ENCODE data around the gene NR1H3.

Gene NR1H3

DNA sequence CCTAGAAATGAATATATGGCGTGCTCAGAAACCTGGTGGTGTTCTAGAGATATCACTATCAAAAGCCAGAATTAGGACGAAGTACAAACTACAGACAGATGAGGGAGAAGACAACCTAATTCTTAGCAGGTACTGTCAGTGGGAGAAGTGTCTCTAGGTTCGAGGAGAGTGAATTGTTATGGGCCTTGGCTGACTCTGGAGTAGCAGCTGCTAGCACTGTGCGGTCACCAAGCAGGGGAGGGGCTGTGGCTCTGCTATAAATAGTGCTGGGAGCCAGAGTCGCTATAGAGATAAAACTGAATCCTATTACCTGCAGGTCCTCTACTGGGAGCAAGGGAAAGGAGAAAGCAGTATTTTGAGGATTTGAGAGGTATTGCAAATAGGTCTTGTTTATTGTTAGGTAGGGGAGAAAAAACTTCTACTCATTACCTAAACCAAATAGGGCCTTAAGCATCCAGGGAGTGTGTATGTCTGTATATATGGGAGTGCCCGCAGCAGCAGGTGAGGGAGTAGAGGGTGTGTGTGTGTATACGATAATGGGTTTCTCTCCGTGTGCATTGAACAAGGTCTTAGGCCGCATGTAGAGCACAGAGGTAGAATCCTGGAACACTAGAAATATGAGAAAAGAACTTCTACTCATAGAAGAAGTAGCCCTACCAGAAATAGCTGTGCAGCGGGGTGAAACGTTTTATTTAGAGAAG is 14.3 kb downstream of the NR1H3 start:
- H3K14ac ChIP-seq (ENCODE audit: low read length in 2 of 2), result no peak overlapping the region
- H3K23ac ChIP-seq (ENCODE audit: low read length in 2 of 2), result no peak overlapping the region
- H2BK12ac ChIP-seq (ENCODE audit: low read length in 2 of 2), result no peak overlapping the region
- no peak overlapping the region for H3K4me3 ChIP-seq (ENCODE audit: insufficient read depth in 1 of 2, low read depth in 1 of 2, low read length in 2 of 2)
- no peaks in the 10 kb centered on the region for H3K9me3 ChIP-seq (ENCODE audit: control insufficient read depth, low read length)
- peaks cover 29% of the 10 kb centered on the region for H3K79me1 ChIP-seq (replicated peaks; ENCODE audit: low read length, poor library complexity, severe bottlenecking)
- H3K36me3 ChIP-seq (ENCODE audit: control insufficient read depth in 1 of 2, insufficient read depth in 2 of 2, low read depth in 1 of 2, low read length in 2 of 2), result peaks cover 23 to 28% of the 10 kb centered on the region in 2 experiments
- H3K9ac ChIP-seq (ENCODE audit: low read length), result no peak overlapping the region
- no peak overlapping the region for H2AFZ ChIP-seq (ENCODE audit: low read depth, low read length)
- no peak overlapping the region for H2AK5ac ChIP-seq (ENCODE audit: low read length, severe bottlenecking)
- no peak for DNase-seq
- no peak overlapping the region for H2BK15ac ChIP-seq (ENCODE audit: low read depth, poor library complexity, severe bottlenecking)
- H3K18ac ChIP-seq (ENCODE audit: low read depth in 1 of 2, low read length in 2 of 2), result no peak overlapping the region
- no peak overlapping the region for H2BK5ac ChIP-seq (ENCODE audit: low read depth, low read length, poor library complexity, severe bottlenecking)
- no peak overlapping the region for H4K91ac ChIP-seq (ENCODE audit: low read length)
- H3K27ac ChIP-seq (ENCODE audit: low read length, poor library complexity, severe bottlenecking), result no peak overlapping the region
- no peaks in the 10 kb centered on the region for H3K27me3 ChIP-seq (ENCODE audit: control insufficient read depth in 1 of 2, insufficient read depth in 1 of 2, low read length in 2 of 2)
- H2BK120ac ChIP-seq (ENCODE audit: low read depth, low read length), result no peak overlapping the region
- H3K4me1 ChIP-seq (ENCODE audit: control insufficient read depth, insufficient read depth, low read depth, low read length), result peaks cover 19% of the 10 kb centered on the region
- H4K8ac ChIP-seq (ENCODE audit: low read length), result no peak overlapping the region
- H3K4ac ChIP-seq (ENCODE audit: low read depth in 1 of 2, low read length in 2 of 2), result no peak overlapping the region
- no peak overlapping the region for H3K4me2 ChIP-seq (ENCODE audit: low read length, poor library complexity, severe bottlenecking)
- 71% methylated on average over 8 of the region's 11 CpGs for WGBS

DNA sequence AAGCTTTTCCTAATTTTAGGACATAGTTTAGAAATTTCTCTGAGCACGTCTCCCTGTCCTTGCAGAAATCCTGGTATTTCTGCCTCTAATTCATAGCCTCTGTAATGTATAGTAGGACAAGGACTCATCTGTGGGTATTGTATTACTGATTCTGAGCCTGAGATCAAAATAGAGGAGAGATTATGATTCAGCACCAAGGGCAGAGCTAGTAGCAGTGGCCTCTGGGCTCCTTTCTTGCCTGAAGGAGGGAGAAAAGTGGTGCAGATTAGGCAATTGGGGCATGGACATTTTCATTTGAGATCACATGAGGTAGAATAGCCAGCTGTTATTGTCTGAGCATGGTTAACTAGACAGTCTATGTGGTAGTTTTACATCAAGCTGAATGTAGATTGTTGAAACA is 14.9 kb downstream of the NR1H3 start:
- H3K4me1 ChIP-seq (ENCODE audit: control insufficient read depth, insufficient read depth, low read depth, low read length), result peaks cover 18% of the 10 kb centered on the region
- no peak overlapping the region for H4K8ac ChIP-seq (ENCODE audit: low read length)
- no peak overlapping the region for H2BK12ac ChIP-seq (ENCODE audit: low read length in 2 of 2)
- no peak overlapping the region for H3K23ac ChIP-seq (ENCODE audit: low read length in 2 of 2)
- H3K36me3 ChIP-seq (ENCODE audit: control insufficient read depth in 1 of 2, insufficient read depth in 2 of 2, low read depth in 1 of 2, low read length in 2 of 2), result peaks cover 28 to 34% of the 10 kb centered on the region in 2 experiments
- no peak overlapping the region for H2AK5ac ChIP-seq (ENCODE audit: low read length, severe bottlenecking)
- peak; percentile 50 for DNase-seq
- H3K9me3 ChIP-seq (ENCODE audit: control insufficient read depth, low read length), result no peaks in the 10 kb centered on the region
- H2BK5ac ChIP-seq (ENCODE audit: low read depth, low read length, poor library complexity, severe bottlenecking), result no peak overlapping the region
- no peak overlapping the region for H2BK15ac ChIP-seq (ENCODE audit: low read depth, poor library complexity, severe bottlenecking)
- no peak overlapping the region for H3K18ac ChIP-seq (ENCODE audit: low read depth in 1 of 2, low read length in 2 of 2)
- no peak overlapping the region for H3K4ac ChIP-seq (ENCODE audit: low read depth in 1 of 2, low read length in 2 of 2)
- H3K9ac ChIP-seq (ENCODE audit: low read length), result no peak overlapping the region
- no peak overlapping the region for H3K4me2 ChIP-seq (ENCODE audit: low read length, poor library complexity, severe bottlenecking)
- no peaks in the 10 kb centered on the region for H3K27me3 ChIP-seq (ENCODE audit: control insufficient read depth in 1 of 2, insufficient read depth in 1 of 2, low read length in 2 of 2)
- H3K27ac ChIP-seq (ENCODE audit: low read length, poor library complexity, severe bottlenecking), result no peak overlapping the region
- H3K4me3 ChIP-seq (ENCODE audit: insufficient read depth in 1 of 2, low read depth in 1 of 2, low read length in 2 of 2), result no peak overlapping the region
- H3K14ac ChIP-seq (ENCODE audit: low read length in 2 of 2), result no peak overlapping the region
- H2BK120ac ChIP-seq (ENCODE audit: low read depth, low read length), result no peak overlapping the region
- H3K79me1 ChIP-seq (replicated peaks; ENCODE audit: low read length, poor library complexity, severe bottlenecking), result peaks cover 31% of the 10 kb centered on the region
- WGBS, result no CpG with 5 or more reads among the region's 1 CpG
- H2AFZ ChIP-seq (ENCODE audit: low read depth, low read length), result no peak overlapping the region
- no peak overlapping the region for H4K91ac ChIP-seq (ENCODE audit: low read length)

- Histone ChIP-seq H3K18ac (ENCODE audit: low read depth in 1 of 2, low read length in 2 of 2) (no peak overlapping the region), H3K79me1 (replicated peaks; ENCODE audit: low read length, poor library complexity, severe bottlenecking) (peaks cover 33% of the 10 kb centered on the region), H4K91ac (ENCODE audit: low read length) (no peak overlapping the region), H3K27ac (ENCODE audit: low read length, poor library complexity, severe bottlenecking) (no peak overlapping the region), H3K4me1 (ENCODE audit: control insufficient read depth, insufficient read depth, low read depth, low read length) (peaks cover 4% of the 10 kb centered on the region), H3K9me3 (ENCODE audit: control insufficient read depth, low read length) (no peaks in the 10 kb centered on the region), H3K4ac (ENCODE audit: low read depth in 1 of 2, low read length in 2 of 2) (no peak overlapping the region), H3K4me2 (ENCODE audit: low read length, poor library complexity, severe bottlenecking) (no peak overlapping the region), H3K23ac (ENCODE audit: low read length in 2 of 2) (no peak overlapping the region), H3K9ac (ENCODE audit: low read length) (no peak overlapping the region), H2BK15ac (ENCODE audit: low read depth, poor library complexity, severe bottlenecking) (no peak overlapping the region), H2BK12ac (ENCODE audit: low read length in 2 of 2) (no peak overlapping the region), H2AFZ (ENCODE audit: low read depth, low read length) (no peak overlapping the region), H3K27me3 (ENCODE audit: control insufficient read depth in 1 of 2, insufficient read depth in 1 of 2, low read length in 2 of 2) (no peaks in the 10 kb centered on the region), H2AK5ac (ENCODE audit: low read length, severe bottlenecking) (no peak overlapping the region), H2BK5ac (ENCODE audit: low read depth, low read length, poor library complexity, severe bottlenecking) (no peak overlapping the region), H4K8ac (ENCODE audit: low read length) (no peak overlapping the region), H3K14ac (ENCODE audit: low read length in 2 of 2) (no peak overlapping the region), H3K4me3 (ENCODE audit: insufficient read depth in 1 of 2, low read depth in 1 of 2, low read length in 2 of 2) (no peak overlapping the region), H3K36me3 (ENCODE audit: control insufficient read depth in 1 of 2, insufficient read depth in 2 of 2, low read depth in 1 of 2, low read length in 2 of 2) (peaks cover 35 to 54% of the 10 kb centered on the region in 2 experiments), H2BK120ac (ENCODE audit: low read depth, low read length) (no peak overlapping the region)
- WGBS, result 99% methylated on average over 23 of the region's 28 CpGs
- DNase-seq, result no peak
These were observed 16.9 kb downstream of the NR1H3 start for GRCh38 chr11:47274495-47275235.

- H3K14ac ChIP-seq (ENCODE audit: low read length in 2 of 2), result no peak overlapping the region
- no peak overlapping the region for H3K9ac ChIP-seq (ENCODE audit: low read length)
- H3K79me1 ChIP-seq (replicated peaks; ENCODE audit: low read length, poor library complexity, severe bottlenecking), result peaks cover 33% of the 10 kb centered on the region
- no peaks in the 10 kb centered on the region for H3K27me3 ChIP-seq (ENCODE audit: control insufficient read depth in 1 of 2, insufficient read depth in 1 of 2, low read length in 2 of 2)
- H2BK12ac ChIP-seq (ENCODE audit: low read length in 2 of 2), result no peak overlapping the region
- no peak overlapping the region for H2BK120ac ChIP-seq (ENCODE audit: low read depth, low read length)
- no peak overlapping the region for H3K4me2 ChIP-seq (ENCODE audit: low read length, poor library complexity, severe bottlenecking)
- H3K27ac ChIP-seq (ENCODE audit: low read length, poor library complexity, severe bottlenecking), result no peak overlapping the region
- peaks cover 46 to 74% of the 10 kb centered on the region in 2 experiments for H3K36me3 ChIP-seq (ENCODE audit: control insufficient read depth in 1 of 2, insufficient read depth in 2 of 2, low read depth in 1 of 2, low read length in 2 of 2)
- H4K8ac ChIP-seq (ENCODE audit: low read length), result no peak overlapping the region
- no peaks in the 10 kb centered on the region for H3K9me3 ChIP-seq (ENCODE audit: control insufficient read depth, low read length)
- no peak overlapping the region for H2AK5ac ChIP-seq (ENCODE audit: low read length, severe bottlenecking)
- WGBS, result 93% methylated on average over 2 of the region's 4 CpGs
- no peak overlapping the region for H3K18ac ChIP-seq (ENCODE audit: low read depth in 1 of 2, low read length in 2 of 2)
- H3K4me1 ChIP-seq (ENCODE audit: control insufficient read depth, insufficient read depth, low read depth, low read length), result peaks cover 1% of the 10 kb centered on the region
- no peak overlapping the region for H3K4me3 ChIP-seq (ENCODE audit: insufficient read depth in 1 of 2, low read depth in 1 of 2, low read length in 2 of 2)
- H2BK15ac ChIP-seq (ENCODE audit: low read depth, poor library complexity, severe bottlenecking), result no peak overlapping the region
- H3K4ac ChIP-seq (ENCODE audit: low read depth in 1 of 2, low read length in 2 of 2), result no peak overlapping the region
- no peak overlapping the region for H3K23ac ChIP-seq (ENCODE audit: low read length in 2 of 2)
- H4K91ac ChIP-seq (ENCODE audit: low read length), result no peak overlapping the region
- DNase-seq, result no peak
- H2AFZ ChIP-seq (ENCODE audit: low read depth, low read length), result no peak overlapping the region
- H2BK5ac ChIP-seq (ENCODE audit: low read depth, low read length, poor library complexity, severe bottlenecking), result no peak overlapping the region
These were observed 19.1 kb downstream of the NR1H3 start for GRCh38 chr11:47276923-47277322.

All from mesenchymal stem cell (in vitro differentiated cells and primary cell).